CD4-positive, alpha-beta T cell treated with Interleukin-15 for 1 hour (primary cell): ENCODE measurements around the gene AOC3.
"Not testable (repeated sequence)": the region's sequence is repeated elsewhere in the genome, so short reads cannot be mapped to it uniquely, and the experiment has no call there.

ENCODE experiments used
- DNase-seq: peaks from one replicate; pipeline ENCODE4 v3.0.0-alpha.2; 2020

Gene AOC3

DNA sequence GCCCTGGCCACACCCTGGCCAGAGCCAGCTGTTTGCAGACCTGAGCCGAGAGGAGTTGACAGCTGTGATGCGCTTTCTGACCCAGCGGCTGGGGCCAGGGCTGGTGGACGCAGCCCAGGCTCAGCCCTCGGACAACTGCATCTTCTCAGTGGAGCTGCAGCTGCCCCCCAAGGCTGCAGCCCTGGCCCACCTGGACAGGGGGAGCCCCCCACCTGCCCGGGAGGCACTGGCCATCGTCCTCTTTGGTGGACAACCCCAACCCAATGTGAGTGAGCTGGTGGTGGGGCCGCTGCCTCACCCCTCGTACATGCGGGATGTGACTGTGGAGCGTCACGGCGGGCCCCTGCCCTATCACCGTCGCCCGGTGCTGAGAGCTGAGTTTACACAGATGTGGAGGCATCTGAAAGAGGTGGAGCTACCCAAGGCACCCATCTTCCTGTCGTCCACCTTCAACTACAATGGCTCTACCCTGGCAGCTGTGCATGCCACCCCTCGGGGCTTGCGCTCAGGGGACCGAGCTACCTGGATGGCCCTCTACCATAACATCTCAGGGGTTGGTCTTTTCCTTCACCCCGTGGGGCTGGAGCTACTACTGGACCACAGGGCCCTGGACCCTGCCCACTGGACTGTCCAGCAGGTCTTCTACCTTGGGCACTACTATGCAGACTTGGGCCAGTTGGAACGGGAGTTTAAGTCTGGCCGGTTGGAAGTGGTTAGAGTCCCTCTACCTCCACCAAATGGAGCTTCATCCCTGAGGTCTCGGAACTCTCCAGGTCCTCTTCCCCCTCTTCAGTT is 6.0 kb upstream of the AOC3 start:
- DNase-seq: no peak

DNA sequence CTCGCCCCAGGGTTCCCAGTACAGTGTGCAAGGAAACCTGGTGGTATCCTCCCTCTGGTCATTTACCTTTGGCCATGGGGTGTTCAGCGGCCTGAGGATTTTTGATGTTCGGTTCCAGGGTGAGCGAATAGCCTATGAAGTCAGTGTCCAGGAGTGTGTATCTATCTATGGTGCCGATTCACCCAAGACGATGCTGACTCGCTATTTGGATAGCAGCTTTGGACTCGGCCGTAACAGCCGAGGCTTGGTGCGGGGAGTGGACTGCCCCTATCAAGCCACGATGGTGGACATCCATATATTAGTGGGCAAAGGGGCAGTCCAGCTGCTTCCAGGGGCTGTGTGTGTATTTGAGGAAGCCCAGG is 5.5 kb upstream of the AOC3 start:
- no peak for DNase-seq

DNA sequence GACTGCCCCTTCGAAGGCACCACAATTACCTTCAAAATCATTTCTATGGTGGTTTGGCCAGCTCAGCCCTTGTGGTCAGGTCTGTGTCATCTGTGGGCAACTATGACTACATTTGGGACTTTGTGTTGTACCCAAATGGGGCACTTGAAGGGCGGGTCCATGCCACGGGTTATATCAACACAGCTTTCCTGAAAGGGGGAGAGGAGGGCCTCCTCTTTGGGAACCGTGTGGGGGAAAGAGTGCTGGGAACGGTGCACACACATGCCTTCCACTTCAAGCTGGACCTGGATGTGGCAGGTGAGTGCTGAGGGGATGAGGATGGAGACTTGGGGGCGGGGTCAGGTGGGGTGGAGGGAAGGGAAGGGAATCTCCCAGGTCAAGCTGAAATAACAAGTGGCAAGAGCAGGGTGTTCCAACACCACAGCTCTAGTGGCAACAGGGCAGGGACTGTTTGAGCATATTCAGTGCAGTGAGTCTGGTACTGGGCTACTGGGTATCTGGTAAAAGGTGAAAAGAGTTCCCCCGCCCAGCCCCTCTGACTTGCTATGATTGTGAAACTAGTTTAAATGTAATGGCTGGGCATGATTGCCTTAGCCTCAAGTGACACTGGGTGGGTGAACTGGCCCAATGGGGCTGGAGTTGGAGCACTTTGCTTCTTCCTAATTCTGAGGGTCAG is 4.9 kb upstream of the AOC3 start:
- no peak for DNase-seq

DNA sequence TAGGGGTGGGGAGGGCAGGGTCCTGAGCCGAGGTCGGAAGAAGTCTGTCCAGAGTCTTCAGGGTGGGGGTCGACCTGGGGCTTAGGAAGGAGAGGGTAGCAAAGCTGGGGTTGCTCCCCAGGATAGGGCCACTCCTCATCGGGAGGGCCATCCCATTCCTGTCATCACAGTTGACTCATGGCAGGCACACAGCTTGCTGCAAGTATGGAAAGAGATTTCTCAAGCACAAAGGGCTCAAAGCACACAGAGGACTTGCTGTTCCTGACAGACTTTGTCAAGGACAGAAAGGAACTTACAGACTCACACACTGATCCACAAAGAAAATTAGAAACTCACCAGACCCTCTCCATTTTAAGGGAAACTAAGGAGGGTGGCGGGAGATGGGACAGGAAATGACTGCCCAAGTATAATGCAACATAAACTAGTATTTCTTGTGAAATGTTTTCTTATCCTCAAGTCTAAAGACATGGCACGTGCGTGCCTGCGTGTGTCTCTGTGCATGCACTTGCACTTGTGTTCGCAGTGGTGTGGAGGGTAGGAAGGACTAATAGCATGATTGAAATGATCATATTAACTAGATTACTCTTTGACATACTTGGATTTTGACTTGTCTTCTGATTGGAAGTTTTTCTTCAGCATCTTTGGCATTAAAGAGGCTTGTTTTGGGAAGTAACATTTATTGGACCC is 4.3 kb upstream of the AOC3 start:
- DNase-seq: no peak

DNA sequence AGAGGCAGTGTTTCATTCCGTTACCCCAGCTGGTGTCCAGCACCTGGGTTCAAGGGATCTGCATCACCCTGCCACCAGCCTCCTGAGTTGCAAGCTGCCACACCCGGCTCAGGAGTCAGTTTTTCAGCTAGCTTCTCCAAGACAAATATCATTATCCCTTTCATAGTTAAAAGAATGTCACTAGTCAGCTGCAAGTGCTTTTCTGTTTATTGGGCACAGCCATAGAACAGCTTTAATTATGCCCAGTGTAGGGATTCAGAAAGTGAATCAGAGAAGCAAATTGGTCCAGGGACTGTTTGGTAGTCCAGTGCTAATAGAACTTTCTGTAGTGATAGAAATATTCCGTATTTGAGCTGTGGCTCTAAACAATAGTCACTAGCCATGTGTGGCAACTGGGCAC is 2.9 kb upstream of the AOC3 start:
- DNase-seq: no peak

DNA sequence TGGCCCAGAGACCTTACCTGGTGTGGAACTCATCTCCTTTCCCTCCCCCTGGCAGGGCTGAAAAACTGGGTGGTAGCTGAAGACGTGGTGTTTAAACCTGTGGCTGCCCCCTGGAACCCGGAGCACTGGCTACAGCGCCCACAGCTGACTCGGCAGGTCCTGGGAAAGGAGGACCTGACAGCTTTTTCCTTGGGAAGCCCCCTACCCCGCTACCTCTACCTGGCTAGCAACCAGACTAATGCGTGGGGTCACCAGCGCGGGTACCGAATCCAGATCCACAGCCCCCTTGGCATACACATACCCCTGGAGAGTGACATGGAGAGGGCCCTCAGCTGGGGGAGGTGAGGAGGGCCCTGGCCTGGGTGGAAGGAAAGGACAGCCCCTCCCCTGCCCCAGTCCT is 2.0 kb upstream of the AOC3 start:
- no peak for DNase-seq

DNA sequence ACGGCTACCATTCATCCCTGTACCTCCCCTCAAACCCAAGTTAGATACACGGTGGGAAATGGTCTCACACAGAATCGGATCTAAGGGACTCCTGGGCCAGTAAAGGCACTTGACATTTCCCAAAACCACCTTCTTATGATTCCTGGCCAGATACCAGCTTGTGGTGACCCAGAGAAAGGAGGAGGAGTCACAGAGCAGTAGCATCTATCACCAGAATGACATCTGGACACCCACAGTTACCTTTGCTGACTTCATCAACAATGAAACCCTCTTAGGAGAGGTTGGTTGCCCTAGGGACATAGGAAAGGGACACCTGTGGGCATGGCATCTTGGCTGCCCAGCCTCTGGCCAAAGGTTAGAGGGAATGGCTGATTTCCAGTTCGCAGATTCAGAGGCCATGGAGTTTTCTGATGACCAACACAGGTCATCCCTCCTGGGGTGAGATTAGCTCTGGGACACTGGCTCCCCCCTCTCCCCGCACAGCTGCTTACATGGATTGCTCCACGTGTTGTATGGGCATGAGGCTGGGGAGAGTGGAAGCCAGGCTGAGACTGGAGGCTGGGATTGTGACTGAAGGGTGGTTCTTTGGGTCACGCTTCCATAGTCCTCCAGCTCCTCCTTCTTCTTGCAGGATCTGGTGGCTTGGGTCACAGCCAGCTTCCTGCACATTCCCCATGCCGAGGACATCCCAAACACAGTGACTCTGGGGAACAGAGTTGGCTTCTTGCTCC is 1.4 kb upstream of the AOC3 start:
- DNase-seq: no peak

DNA sequence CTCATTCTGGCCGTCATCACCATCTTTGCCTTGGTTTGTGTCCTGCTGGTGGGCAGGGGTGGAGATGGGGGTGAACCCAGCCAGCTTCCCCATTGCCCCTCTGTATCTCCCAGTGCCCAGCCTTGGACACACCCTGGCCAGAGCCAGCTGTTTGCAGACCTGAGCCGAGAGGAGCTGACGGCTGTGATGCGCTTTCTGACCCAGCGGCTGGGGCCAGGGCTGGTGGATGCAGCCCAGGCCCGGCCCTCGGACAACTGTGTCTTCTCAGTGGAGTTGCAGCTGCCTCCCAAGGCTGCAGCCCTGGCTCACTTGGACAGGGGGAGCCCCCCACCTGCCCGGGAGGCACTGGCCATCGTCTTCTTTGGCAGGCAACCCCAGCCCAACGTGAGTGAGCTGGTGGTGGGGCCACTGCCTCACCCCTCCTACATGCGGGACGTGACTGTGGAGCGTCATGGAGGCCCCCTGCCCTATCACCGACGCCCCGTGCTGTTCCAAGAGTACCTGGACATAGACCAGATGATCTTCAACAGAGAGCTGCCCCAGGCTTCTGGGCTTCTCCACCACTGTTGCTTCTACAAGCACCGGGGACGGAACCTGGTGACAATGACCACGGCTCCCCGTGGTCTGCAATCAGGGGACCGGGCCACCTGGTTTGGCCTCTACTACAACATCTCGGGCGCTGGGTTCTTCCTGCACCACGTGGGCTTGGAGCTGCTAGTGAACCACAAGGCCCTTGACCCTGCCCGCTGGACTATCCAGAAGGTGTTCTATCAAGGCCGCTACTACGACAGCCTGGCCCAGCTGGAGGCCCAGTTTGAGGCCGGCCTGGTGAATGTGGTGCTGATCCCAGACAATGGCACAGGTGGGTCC is 607 bp downstream of the AOC3 start:
- not testable (repeated sequence) for DNase-seq

DNA sequence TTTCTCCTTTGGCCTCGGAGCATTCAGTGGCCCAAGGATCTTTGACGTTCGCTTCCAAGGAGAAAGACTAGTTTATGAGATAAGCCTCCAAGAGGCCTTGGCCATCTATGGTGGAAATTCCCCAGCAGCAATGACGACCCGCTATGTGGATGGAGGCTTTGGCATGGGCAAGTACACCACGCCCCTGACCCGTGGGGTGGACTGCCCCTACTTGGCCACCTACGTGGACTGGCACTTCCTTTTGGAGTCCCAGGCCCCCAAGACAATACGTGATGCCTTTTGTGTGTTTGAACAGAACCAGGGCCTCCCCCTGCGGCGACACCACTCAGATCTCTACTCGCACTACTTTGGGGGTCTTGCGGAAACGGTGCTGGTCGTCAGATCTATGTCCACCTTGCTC is 1.4 kb downstream of the AOC3 start:
- no peak for DNase-seq

DNA sequence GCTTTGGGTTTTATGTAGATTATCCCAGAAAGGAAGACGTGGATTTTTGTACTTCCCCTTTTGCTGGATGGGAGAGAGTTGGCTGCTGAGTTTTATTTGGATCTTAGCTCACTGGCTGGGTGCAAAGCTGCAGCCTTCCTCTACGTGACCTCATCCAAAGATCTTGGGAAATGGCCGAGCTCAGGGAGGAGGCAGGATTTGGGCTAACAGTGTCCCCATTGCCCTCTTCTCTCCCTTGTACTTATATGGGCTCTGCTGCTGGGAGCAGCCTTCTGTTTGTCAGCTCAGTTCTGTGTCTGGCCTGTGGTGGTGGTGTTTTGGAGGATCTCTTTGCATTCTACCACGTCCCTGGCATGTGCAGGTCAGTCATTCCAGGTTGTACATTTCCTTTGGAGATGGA is 2.0 kb downstream of the AOC3 start:
- DNase-seq: no peak

DNA sequence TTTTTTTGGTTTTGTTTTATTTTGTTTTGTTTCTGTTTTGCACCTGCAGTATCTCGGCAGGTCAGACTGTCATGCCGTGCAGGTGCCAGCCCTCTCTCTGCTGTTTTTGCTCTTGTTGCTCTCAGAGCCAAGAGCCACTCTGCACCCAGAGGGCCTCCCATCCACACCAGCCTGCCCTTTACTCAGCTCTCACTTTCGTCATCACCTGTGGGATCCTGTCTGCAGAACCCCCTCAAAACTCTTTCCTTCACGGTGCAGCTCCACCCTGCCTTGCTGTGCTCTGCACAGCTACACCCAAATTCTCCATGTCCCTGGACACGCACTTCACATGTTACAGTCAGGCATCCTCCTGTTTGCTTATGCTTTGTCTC is 2.6 kb downstream of the AOC3 start:
- DNase-seq: no peak

DNA sequence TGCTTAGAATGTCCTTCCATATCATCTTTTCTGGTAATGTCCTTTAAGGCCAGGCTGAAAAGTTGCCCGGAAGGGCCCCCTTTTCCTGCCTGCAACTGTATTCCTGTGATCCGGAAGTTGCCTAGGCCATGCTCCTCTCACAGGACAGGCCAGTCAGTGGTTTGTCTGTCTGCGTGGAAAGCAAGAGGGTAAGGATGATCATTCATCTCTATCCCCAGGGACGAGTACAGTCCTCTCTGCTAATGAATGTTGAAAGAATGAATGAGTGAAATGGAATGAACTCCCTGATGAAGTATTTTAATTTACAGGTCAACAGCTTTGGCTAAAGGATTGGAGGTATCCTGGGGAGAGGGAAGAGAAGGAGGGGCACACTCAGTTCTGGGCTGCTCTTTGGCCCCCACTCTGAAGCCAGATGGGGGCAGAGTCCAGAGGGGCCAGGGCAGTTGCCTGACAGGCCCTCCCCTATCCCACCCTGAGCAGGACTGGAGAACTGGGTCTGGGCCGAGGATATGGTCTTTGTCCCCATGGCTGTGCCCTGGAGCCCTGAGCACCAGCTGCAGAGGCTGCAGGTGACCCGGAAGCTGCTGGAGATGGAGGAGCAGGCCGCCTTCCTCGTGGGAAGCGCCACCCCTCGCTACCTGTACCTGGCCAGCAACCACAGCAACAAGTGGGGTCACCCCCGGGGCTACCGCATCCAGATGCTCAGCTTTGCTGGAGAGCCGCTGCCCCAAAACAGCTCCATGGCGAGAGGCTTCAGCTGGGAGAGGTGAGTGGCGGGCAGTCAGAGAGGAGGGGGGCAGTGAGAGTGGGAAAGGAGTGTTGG is 3.2 kb downstream of the AOC3 start:
- no peak for DNase-seq

DNA sequence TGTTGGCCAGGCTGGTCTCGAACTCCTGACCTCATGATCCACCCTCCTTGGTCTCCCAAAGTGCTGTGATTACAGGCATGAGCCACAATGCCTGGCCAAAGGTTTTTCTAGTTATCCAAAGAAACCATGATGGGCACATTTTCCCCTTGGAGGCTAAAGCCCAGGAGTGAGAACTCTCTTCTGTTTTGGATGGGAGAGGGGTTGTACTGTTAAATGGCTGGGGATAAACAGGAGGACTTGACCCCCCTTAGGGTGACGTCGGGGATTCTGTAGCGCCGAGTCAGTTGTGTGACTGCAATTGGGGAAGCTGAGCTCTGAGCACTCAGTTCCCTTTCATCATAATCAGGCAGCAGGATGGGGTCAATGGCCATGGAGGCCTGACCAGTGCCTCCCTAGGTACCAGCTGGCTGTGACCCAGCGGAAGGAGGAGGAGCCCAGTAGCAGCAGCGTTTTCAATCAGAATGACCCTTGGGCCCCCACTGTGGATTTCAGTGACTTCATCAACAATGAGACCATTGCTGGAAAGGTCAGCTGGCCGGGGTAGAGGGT is 4.1 kb downstream of the AOC3 start:
- DNase-seq: no peak

DNA sequence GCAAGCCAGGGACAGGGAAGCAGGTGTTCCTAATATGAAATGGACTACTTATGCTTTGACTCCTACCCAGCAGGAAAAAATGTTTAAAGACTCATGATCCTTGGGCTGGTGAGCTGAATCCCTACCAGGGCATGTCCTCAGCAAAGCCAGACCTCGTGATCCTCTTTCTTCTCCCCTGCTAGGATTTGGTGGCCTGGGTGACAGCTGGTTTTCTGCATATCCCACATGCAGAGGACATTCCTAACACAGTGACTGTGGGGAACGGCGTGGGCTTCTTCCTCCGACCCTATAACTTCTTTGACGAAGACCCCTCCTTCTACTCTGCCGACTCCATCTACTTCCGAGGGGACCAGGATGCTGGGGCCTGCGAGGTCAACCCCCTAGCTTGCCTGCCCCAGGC is 5.1 kb downstream of the AOC3 start:
- DNase-seq: not testable (repeated sequence)

DNA sequence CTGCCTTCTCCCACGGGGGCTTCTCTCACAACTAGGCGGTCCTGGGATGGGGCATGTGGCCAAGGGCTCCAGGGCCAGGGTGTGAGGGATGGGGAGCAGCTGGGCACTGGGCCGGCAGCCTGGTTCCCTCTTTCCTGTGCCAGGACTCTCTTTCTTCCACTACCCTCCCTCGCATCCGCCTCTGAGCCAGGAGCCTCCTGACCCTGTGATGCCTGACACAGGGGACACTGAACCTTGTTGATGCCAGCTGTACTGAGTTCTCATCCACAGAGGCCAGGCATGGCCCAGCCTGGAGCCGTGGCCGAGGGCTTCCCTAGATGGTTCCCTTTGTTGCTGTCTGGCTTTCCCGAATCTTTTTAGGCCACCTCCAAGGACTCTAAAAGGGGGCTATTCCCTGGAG is 5.5 kb downstream of the AOC3 start:
- not testable (repeated sequence) for DNase-seq

DNA sequence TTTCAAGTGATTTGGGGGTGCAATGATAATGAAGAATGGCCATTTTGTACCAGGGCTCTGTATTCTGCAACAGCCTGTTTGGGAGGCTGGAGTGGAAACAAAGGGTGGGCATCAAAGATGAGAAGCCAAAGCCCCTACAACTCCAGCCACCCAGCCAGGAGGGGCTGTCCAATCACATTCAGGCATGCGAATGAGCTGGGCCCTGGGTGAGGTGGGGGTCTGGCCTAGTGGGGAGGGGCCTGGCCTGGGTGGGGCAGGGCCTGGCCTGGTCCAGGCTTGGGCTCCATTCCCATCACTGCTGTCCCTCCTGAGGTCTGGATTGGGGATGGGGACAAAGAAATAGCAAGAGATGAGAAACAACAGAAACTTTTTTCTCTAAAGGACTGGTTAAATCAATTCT is 6.4 kb downstream of the AOC3 start:
- DNase-seq: no peak

DNA sequence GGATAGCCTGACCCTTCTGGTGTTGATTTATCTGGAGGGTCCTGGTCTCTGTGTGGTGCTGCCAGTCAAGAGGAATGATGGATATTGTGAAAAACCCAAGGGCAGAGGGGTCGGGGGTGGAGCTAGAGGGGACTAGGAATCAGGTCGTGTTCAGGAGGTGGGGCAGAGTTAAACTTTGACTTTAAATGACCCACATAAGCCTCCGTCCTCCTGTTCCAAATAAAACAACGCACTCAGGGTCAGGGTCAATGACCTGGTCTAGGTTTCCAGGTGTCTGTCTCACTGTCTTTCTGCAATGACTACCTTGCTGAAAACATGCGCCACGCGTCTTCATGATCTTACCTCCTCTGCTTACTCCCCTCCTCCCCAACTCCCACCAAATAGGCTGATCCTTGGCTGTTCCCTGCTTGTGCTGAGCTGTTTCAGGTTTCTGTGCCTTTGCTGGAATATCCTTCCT is 14.7 kb downstream of the AOC3 start:
- no peak for DNase-seq

DNA sequence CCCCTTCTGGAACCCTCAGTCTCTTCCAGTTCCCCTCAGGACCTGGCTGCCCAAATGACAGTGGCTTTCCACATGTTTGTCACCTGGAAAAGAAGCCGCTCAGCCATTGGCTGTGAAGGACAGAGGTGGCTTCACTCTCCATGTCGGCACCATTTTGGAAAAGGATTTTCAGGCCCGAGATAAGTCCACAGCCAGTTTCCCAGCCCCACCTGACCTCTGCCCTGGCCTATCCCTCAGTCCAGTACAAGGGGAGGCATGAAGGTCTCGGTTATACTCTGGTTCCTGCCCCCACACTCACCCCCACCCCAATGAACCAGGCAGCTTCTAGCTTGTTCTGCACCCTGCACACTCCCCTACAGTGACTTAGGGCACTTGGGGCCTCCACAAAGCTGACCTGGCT is 15.2 kb downstream of the AOC3 start:
- no peak for DNase-seq

DNA sequence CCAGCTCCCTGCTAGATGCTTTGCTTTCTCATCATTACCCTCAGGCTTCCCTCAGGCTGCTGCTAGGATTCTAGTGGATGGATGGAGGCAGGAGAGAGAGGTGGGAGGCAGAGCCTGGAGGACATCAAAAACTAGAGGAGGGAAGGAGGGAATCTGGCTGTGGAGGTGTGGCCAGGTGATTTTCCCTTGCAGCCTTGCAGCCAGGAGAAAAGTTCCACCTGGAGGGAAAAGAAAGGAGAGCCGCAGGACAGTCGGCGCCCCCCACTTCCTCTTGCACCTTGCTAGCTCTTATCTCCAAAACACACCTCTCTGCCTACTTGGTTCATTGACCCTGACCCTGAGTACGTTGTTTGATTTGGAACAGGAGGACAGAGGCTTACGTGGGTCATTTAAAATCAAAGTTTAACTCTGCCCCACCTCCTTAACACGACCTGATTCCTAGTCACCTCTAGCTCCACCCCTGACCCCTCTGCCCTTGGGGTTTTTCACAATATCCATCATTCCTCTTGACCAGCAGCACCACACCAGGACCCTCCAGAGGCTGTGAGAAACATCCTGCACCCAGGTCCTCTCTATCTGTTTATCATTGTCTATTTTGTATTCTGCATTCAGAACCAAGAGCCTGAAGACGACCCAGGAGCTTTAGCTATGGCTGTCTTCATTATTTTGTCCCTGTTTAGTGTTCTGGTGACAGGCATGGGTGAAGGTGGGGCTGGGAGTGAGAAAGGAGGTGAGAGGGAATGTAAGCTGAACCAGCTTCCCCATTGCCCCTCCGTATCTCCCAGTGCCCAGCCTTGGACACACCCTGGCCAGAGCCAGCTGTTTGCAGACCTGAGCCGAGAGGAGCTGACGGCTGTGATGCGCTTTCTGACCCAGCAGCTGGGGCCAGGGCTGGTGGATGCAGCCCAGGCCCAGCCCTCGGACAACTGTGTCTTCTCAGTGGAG is 15.9 kb downstream of the AOC3 start:
- no peak for DNase-seq

DNA sequence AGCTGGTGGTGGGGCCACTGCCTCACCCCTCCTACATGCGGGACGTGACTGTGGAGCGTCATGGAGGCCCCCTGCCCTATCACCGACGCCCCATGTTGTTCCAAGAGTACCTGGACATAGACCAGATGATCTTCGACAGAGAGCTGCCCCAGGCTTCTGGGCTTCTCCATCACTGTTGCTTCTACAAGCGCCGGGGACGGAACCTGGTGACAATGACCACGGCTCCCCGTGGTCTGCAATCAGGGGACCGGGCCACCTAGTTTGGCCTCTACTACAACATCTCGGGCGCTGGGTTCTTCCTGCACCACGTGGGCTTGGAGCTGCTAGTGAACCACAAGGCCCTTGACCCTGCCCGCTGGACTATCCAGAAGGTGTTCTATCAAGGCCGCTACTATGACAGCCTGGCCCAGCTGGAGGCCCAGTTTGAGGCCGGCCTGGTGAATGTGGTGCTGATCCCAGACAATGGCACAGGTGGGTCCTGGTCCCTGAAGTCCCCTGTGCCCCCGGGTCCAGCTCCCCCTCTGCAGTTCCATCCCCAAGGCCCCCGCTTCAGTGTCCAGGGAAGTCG is 16.8 kb downstream of the AOC3 start:
- DNase-seq: not testable (repeated sequence)
